HepG2 (cell line): Measurements from ENCODE around the gene HEYL. TPM values are rescaled to one million over a fixed set of nuclear protein-coding genes. Genes with fewer than 3 reads are reported as not detected.

Experiments used
- ATAC-seq: fragments of 200-7000 bp; cut with Tn5 transposase; 3 replicates; pipeline ENCODE4 v1.9.1; 2020; ENCODE audit warnings: mild to moderate bottlenecking, moderate library complexity
- BruUV-seq: library from RNA; stranded (reverse); fragments of 400-500 nt; replicated peaks from 2 replicates; lab custom pipeline; 2021; lab: Mats Ljungman, UMichigan
- CTCF ChIA-PET: fragments of 300-600 bp; formaldehyde crosslinking; extraction: SDS; loops from one replicate; lab custom pipeline; 2021; ENCODE audit warnings: low total read pairs, inconsistent platforms, low intra/inter-chr PET ratio; lab: Yijun Ruan, JAX
- POLR2A ChIA-PET: fragments of 350-600 bp; sonication (Branson Sonifier 250); formaldehyde crosslinking; loops from one replicate; lab custom pipeline; 2020; ENCODE audit warnings: antibody characterized with exemption, inconsistent platforms; lab: Yijun Ruan, JAX
- DNase-seq: peaks from one replicate; pipeline ENCODE4 v3.0.0-alpha.2; 2015; ENCODE audit warnings: low spot score
- FAIRE-seq: peaks from 3 replicates; lab custom pipeline; 2011; peaks lifted over from hg19 to GRCh38; lab: Jason Lieb, UNC
- H2AFZ ChIP-seq: one replicate; pipeline ENCODE4 v1.6.1; 2011; ENCODE audit warnings: low read length, inconsistent platforms
- H3K27ac ChIP-seq: fragments of 300-600 bp; 3 replicates; pipeline ENCODE4 v1.8.0; 2011; ENCODE audit warnings: mixed run types, mild to moderate bottlenecking, mixed read lengths, low read length, inconsistent platforms; ENCODE audit not compliant: insufficient read depth; ENCODE audit errors: extremely low read length
- H3K27me3 ChIP-seq, 2 experiments: fragments of 200-600 bp in 1 of 2; 2 replicates in 1 of 2; 3 replicates in 1 of 2; pipeline versions ENCODE4 v1.6.0 to v1.8.0; 2011; ENCODE audit warnings: low read length in 2 of 2, mild to moderate bottlenecking in 2 of 2, moderate library complexity in 2 of 2, inconsistent platforms in 1 of 2; ENCODE audit not compliant: insufficient read depth in 2 of 2, control insufficient read depth in 1 of 2
- H3K36me3 ChIP-seq, 2 experiments: fragments of 200-600 bp in 1 of 2; replicated peaks in 1 of 2; 2 replicates in 1 of 2; 3 replicates in 1 of 2; pipeline versions ENCODE4 v1.5.1 to v1.8.0; 2011; ENCODE audit warnings: low read length in 2 of 2, inconsistent platforms in 1 of 2; ENCODE audit not compliant: insufficient read depth in 2 of 2, control insufficient read depth in 1 of 2
- H3K4me1 ChIP-seq: 2 replicates; pipeline ENCODE4 v1.5.1; 2012; ENCODE audit warnings: low read length, inconsistent platforms; ENCODE audit not compliant: insufficient read depth
- H3K4me2 ChIP-seq: 2 replicates; pipeline ENCODE4 v1.6.0; 2011; ENCODE audit warnings: low read depth, low read length, inconsistent platforms
- H3K4me3 ChIP-seq, 3 experiments: fragments of 200-600 bp in 1 of 3; sonication (generic), shearing (Covaris generic) in 1 of 3; replicated peaks in 1 of 3; 2 replicates each; pipeline ENCODE4 v1.5.1; 2011 to 2016; ENCODE audit warnings: low read length in 3 of 3, inconsistent platforms in 2 of 3, low read depth in 2 of 3, mild to moderate bottlenecking in 2 of 3, control low read depth in 1 of 3, mixed read lengths in 1 of 3; ENCODE audit not compliant: insufficient read depth in 1 of 3
- H3K79me2 ChIP-seq: one replicate; pipeline ENCODE4 v1.6.1; 2011; ENCODE audit warnings: low read length, inconsistent platforms; ENCODE audit not compliant: insufficient read depth
- H3K9ac ChIP-seq: 2 replicates; pipeline ENCODE4 v1.6.0; 2011; ENCODE audit warnings: mild to moderate bottlenecking, low read depth, low read length, inconsistent platforms; ENCODE audit not compliant: insufficient read depth
- H3K9me3 ChIP-seq: 2 replicates; pipeline ENCODE4 v1.5.1; 2012; ENCODE audit warnings: mild to moderate bottlenecking, low read length
- H4K20me1 ChIP-seq: 2 replicates; pipeline ENCODE4 v1.6.0; 2011; ENCODE audit warnings: inconsistent platforms, mild to moderate bottlenecking, low read length, moderate library complexity; ENCODE audit not compliant: insufficient read depth
- GZF1 ChIP-seq: sonication (generic); formaldehyde crosslinking; IDR thresholded peaks from 2 replicates; pipeline ENCODE4 v1.5.1; 2020; ENCODE audit warnings: mild to moderate bottlenecking, missing genetic modification reagents
- MZF1 ChIP-seq: sonication (generic); formaldehyde crosslinking; IDR thresholded peaks from 2 replicates; pipeline ENCODE4 v1.8.1; 2023; ENCODE audit warnings: mild to moderate bottlenecking, missing genetic modification reagents, borderline replicate concordance
- NR2F6 ChIP-seq, 2 experiments: IDR thresholded peaks; 2 replicates each; pipeline ENCODE4 v1.6.1; 2016; ENCODE audit warnings: antibody characterized with exemption in 1 of 2, mild to moderate bottlenecking in 1 of 2
- REXO4 ChIP-seq: sonication (generic); formaldehyde crosslinking; IDR thresholded peaks from 2 replicates; pipeline ENCODE4 v1.8.0; 2022; ENCODE audit warnings: missing genetic modification reagents, mild to moderate bottlenecking, borderline replicate concordance
- RFX5 ChIP-seq: IDR thresholded peaks from 2 replicates; pipeline ENCODE4 v1.6.1; 2011; ENCODE audit warnings: low read depth, low read length, improper control_type of control experiment
- WIZ ChIP-seq: sonication (generic); formaldehyde crosslinking; IDR thresholded peaks from 2 replicates; pipeline ENCODE4 v1.5.1; 2020; ENCODE audit warnings: mild to moderate bottlenecking, missing genetic modification reagents
- WGBS: methylation state at CpG from one replicate; pipeline ENCODE4 v1.1.6; 2017; ENCODE audit warnings: low lambda C conversion rate; 5-methylcytosine and 5-hydroxymethylcytosine counted together
- in situ Hi-C: cut with HindIII; loops from 2 replicates; pipeline ENCODE4 v1.10.0; 2017; ENCODE audit warnings: low pct_unique_long_range_greater_than_20kb; ENCODE audit not compliant: extremely low pct_ligation_motif_present
- intact Hi-C: fragments of 100-400 bp; cut with micrococcal nuclease; formaldehyde crosslinking; loops from one replicate; pipeline ENCODE4 v1.10.0; 2022; ENCODE audit not compliant: unreplicated experiment
- polyA plus RNA-seq, 8 experiments: library from polyadenylated mRNA; depleted of rRNA in 3 of 8; stranded (reverse) in 7 of 8; unstranded in 1 of 8; fragments of >200 nt; fragmentation: Illumina TruSeq in 4 of 8; extraction: Trizol in 4 of 8; gene quantifications; 2 replicates each; pipeline versions ENCODE4 v1.2.1 to v1.2.3, GENCODE V29; 2011 to 2016; ENCODE audit warnings: low read depth in 4 of 8, missing spikeins in 1 of 8, mixed read lengths in 1 of 8; ENCODE audit not compliant: insufficient read depth in 1 of 8
- total RNA-seq, 5 experiments: library from RNA; depleted of rRNA; stranded (reverse); fragments of >200 nt; fragmentation: Illumina TruSeq; extraction: Trizol; gene quantifications; 2 replicates each; pipeline ENCODE4 v1.2.3, GENCODE V29; 2016; ENCODE audit warnings: low read depth in 1 of 5
- TF ChIP-seq, protein P1 (sequence below): sonication (generic); formaldehyde crosslinking; IDR thresholded peaks from 2 replicates; pipeline ENCODE4 v1.8.0; 2022; ENCODE audit warnings: missing genetic modification reagents, low read depth, mild to moderate bottlenecking, borderline replicate concordance
- TF ChIP-seq, protein P2 (sequence below): sonication (generic); formaldehyde crosslinking; IDR thresholded peaks from 2 replicates; pipeline ENCODE4 v1.8.1; 2023; ENCODE audit warnings: missing genetic modification reagents, mild to moderate bottlenecking, borderline replicate concordance
- TF ChIP-seq, protein P3 (sequence below): sonication (generic); formaldehyde crosslinking; conservative IDR thresholded peaks from 2 replicates; pipeline ENCODE4 v1.4.0; 2020; ENCODE audit warnings: missing genetic modification reagents

Gene HEYL
- total and polyA plus RNA-seq, 2 of the 13 experiments (the other 11 are each of a cell fraction or from before 2014, with no cell fraction given) = 0.03 to 0.04 TPM

DNA sequence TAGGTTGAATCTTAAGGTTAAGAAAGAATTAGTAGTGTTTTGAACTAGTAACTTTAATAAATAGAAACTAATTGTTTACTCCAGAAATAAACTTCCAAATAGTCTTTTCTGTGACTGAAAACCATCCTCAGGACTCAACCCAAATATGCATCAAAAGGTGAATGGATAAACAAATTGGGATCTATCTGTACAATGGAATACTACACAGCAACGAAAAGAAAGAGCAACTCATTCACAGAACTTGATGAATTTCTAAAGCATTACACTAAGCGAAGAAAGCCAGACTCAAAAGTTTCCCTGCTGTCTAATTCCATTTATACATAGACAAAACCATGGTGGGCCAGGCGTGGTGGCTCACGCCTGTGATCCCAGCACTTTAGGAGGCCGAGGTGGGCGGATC lies 25.0 kb downstream of the HEYL start:
- TF ChIP-seq, protein P1, sequence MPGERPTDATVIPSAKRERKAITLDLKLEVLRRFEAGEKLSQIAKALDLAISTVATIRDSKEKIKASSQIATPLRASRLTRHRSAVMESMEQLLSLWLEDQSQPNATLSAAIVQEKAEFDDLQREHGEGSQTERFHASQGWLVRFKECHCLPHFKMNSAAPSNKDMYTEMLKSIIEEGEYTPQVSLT (CRISPR knock-in tag) = no peak
- TF ChIP-seq NR2F6 (IDR thresholded peaks at IDR 0.05) = no peak
- no peak for TF ChIP-seq NR2F6 (CRISPR knock-in tag; IDR thresholded peaks at IDR 0.05)
- CTCF ChIA-PET = no interaction called here
- Histone ChIP-seq H3K4me2 (no peak overlapping the region), H3K27me3 (peaks cover 0 to 5% of the 10 kb centered on the region in 2 experiments; a peak in 1 of 5 replicates), H3K4me3 (no peak overlapping the region), H4K20me1 (no peaks in the 10 kb centered on the region), H3K9ac (no peak overlapping the region), H3K4me1 (peaks cover 12% of the 10 kb centered on the region; the same call in 1 of the 2 replicates), H3K27ac (no peak overlapping the region), H3K36me3 (no peaks in the 10 kb centered on the region), H3K9me3 (no peaks in the 10 kb centered on the region), H2AFZ (no peak overlapping the region), H3K79me2 (no peaks in the 10 kb centered on the region)
- intact Hi-C loops = loop anchor here (2.0 kb wide), 1 partner anchor 48 kb away; no protein-coding TSS in a partner anchor
- no TSS peak for BruUV-seq
- POLR2A ChIA-PET = no interaction called here
- DNase-seq (no peak), ATAC-seq (no peak), FAIRE-seq (no peak)
- 47% methylated on average over 6 of the region's 6 CpGs for WGBS
- in situ Hi-C loops = no loop called here

DNA sequence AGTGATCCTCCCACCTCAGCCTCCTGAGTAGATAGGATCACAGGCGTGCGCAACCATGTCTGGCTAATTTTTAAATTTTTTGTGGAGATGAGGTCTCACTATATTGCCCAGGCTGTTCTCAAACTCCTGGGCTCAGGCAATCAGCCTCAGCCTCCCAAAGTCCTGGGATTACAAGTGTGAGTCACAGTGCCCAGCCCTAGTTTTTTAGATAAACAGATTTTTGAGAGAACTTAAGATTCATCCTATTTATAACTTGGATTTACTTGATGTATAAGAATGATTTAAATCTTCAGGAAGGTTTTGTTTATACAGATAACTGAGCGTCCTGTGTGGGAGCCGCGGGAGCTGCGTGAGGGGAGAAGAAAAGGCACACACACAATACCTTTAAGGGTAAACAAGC lies 26.2 kb downstream of the HEYL start:
- in situ Hi-C loops (no loop called here), intact Hi-C loops (no loop called here)
- ATAC-seq (no peak), FAIRE-seq (no peak), DNase-seq (no peak)
- no peak overlapping the region for H2AFZ ChIP-seq
- 62% methylated on average over 6 of the region's 6 CpGs for WGBS
- no peak overlapping the region for H3K27ac ChIP-seq
- H4K20me1 ChIP-seq = no peaks in the 10 kb centered on the region
- H3K36me3 ChIP-seq = no peaks in the 10 kb centered on the region
- TF ChIP-seq WIZ (CRISPR knock-in tag) (no peak), GZF1 (CRISPR knock-in tag) (no peak), REXO4 (CRISPR knock-in tag) (no peak), MZF1 (CRISPR knock-in tag) (no peak), RFX5 (no peak)
- TF ChIP-seq, protein P2, sequence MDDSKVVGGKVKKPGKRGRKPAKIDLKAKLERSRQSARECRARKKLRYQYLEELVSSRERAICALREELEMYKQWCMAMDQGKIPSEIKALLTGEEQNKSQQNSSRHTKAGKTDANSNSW (CRISPR knock-in tag) = no peak
- TF ChIP-seq, protein P3, sequence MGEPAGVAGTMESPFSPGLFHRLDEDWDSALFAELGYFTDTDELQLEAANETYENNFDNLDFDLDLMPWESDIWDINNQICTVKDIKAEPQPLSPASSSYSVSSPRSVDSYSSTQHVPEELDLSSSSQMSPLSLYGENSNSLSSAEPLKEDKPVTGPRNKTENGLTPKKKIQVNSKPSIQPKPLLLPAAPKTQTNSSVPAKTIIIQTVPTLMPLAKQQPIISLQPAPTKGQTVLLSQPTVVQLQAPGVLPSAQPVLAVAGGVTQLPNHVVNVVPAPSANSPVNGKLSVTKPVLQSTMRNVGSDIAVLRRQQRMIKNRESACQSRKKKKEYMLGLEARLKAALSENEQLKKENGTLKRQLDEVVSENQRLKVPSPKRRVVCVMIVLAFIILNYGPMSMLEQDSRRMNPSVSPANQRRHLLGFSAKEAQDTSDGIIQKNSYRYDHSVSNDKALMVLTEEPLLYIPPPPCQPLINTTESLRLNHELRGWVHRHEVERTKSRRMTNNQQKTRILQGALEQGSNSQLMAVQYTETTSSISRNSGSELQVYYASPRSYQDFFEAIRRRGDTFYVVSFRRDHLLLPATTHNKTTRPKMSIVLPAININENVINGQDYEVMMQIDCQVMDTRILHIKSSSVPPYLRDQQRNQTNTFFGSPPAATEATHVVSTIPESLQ (CRISPR knock-in tag) = no peak
- H3K9me3 ChIP-seq = no peaks in the 10 kb centered on the region
- no TSS peak for BruUV-seq
- H3K4me3 ChIP-seq = no peak overlapping the region
- ChIA-PET POLR2A (no interaction called here), CTCF (no interaction called here)
- no peak overlapping the region for H3K9ac ChIP-seq
- no peaks in the 10 kb centered on the region for H3K79me2 ChIP-seq
- peaks cover 16% of the 10 kb centered on the region; the same call in 1 of the 2 replicates for H3K4me1 ChIP-seq
- peaks cover 0 to 5% of the 10 kb centered on the region in 2 experiments; a peak in 1 of 5 replicates for H3K27me3 ChIP-seq
- no peak overlapping the region for H3K4me2 ChIP-seq
